Measurements from ENCODE around the gene PSG5.
"Not testable (repeated sequence)": the region's sequence is repeated elsewhere in the genome, so short reads cannot be mapped to it uniquely, and the experiment has no call there.

The PSG5 gene

DNA sequence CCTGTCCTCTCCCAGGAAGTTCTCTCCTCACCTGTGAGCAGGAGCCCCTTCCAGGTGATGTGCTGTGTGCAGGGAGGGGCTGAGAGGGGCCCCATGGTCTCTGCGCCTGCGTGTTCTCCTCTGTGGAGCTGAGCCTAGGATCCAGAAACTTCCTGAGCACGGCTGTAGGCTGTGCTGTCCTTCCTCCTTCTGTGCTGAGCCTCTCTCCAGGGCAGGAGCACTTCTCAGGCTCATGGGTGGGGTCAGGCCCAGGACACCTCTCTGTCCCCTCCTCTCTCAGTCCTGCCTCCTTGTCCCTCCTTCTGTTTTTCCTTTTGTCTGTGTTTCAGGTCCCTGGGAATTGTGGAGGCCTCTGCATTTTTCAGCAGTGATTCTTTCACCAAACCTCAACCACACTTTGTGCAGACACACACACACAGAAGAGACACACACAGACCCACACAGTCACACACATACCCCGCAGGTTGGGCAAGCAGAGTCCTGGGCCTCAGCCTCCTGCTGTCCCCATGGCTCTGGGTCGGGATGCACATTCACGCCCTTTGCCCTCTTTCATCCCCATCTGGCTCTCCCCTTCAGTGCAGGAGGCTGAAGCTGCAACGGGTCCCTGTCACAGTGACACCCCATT is at the start of gene PSG5:
Gene PSG5 (minus strand): TSS at position 226 of the 625 bp plus-strand sequence. CDS start 131 bp downstream, at position 95.
- DNase-seq: not testable (repeated sequence)

DNA sequence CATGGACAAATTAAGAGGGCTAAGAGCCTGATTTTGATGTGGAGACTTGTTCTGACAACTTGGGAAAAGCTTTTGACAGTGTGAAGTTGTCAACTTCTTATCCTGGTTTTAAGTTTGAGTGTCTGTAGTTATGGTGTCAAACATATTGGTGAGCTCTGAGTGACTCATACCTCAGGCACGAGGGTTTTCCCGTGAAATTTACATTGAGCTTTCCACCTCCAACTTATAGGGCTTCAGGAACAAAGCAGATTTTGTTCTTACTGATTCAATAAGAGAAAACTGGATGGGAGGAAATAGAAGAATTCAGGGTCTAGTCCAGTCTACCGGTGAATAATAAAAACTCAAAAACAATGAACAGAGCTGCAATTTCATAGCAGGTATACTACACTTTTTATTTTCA is 49.4 kb upstream of the PSG5 start:
- not testable (repeated sequence) for DNase-seq

DNA sequence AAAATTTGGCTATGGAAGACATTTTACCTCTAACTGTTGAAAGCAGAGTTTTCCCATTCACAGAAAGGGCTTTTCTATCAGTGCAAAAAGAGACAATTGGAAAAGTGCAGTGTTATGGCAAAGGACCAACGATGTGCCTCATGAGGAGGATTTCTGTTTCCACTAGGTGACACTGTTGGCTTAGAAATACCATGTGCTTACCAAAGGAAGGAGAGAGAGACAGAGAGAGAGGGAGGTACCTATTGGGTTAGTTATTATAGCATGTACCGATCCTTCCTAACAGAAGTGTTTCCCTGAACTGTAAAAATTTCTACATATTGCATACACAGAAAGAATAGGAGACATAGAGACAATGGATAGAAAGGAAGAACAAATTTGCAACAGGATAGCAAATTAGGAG is 43.0 kb upstream of the PSG5 start:
- DNase-seq: no peak

- not testable (repeated sequence) for DNase-seq
Measured at GRCh38 chr19:43228730-43229129, 42.4 kb upstream of the PSG5 start.

DNA sequence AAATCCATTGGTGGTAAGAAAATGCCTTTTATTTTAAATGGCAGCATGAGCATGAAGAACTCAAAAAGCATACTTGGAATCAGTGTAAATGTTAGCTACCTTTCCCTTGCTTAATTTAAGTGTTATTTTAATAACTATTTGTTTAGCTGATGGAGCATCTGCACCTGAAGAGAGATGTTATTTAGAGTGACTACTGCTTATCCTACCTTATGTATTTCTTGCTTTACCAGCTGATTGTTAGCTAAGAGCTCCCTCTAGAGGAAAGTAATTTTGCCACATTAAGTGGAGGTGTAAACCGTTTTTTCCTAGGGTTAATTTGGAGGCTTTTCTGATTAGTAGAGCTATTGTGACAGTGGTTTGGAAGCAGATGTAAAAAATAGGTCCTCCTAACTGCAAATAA is 40.6 kb upstream of the PSG5 start:
- DNase-seq: not testable (repeated sequence)

GRCh38 chr19:43224855-43225253 is 38.5 kb upstream of the PSG5 start:
- no peak for DNase-seq

- DNase-seq: not testable (repeated sequence)
Measured at GRCh38 chr19:43224201-43224854, 38.0 kb upstream of the PSG5 start.

DNA sequence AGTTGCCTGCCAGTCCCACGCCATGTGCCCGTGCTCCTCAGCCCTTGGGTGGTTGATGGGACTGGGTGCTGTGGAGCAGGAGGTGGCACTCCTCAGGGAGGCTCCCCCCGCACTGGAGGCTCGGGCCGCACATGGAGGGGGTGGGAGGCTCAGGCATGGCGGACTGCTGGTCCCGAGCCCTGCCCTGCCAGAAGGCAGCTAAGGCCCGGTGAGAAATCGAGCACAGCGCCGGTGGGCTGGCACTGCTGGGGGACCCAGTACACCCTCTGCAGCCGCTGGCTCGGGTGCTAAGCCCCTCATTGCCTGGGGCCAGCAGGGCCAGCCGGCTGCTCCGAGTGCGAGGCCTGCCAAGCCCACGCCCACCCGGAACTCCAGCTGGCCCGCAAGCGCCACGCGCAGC is 35.6 kb upstream of the PSG5 start:
- DNase-seq: not testable (repeated sequence)

GRCh38 chr19:43219136-43219535 is 32.8 kb upstream of the PSG5 start:
- DNase-seq: not testable (repeated sequence)

GRCh38 chr19:43215881-43216280 is 29.5 kb upstream of the PSG5 start:
- not testable (repeated sequence) for DNase-seq

GRCh38 chr19:43207991-43208390 is 21.7 kb upstream of the PSG5 start:
- no peak for DNase-seq

DNA sequence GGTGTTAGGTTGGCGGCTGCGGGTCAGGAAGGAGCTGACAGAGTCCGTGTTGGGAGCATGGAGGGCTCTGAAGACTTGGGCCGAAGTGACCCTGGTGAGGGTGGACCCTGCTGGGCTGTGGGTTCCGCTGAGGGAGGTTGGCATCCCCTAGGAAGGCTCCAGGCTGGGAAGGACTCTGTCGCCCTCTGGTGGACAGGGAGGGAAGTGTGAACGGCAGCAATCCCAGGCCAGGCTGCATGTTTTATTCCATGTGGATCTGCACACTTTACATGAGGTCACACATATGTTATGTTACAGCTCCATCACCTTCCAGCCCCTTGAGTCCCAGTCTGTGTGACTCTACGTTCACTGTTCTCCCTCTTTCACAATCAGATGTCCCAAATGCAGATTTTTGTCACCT is 20.8 kb upstream of the PSG5 start:
- DNase-seq: not testable (repeated sequence)

DNA sequence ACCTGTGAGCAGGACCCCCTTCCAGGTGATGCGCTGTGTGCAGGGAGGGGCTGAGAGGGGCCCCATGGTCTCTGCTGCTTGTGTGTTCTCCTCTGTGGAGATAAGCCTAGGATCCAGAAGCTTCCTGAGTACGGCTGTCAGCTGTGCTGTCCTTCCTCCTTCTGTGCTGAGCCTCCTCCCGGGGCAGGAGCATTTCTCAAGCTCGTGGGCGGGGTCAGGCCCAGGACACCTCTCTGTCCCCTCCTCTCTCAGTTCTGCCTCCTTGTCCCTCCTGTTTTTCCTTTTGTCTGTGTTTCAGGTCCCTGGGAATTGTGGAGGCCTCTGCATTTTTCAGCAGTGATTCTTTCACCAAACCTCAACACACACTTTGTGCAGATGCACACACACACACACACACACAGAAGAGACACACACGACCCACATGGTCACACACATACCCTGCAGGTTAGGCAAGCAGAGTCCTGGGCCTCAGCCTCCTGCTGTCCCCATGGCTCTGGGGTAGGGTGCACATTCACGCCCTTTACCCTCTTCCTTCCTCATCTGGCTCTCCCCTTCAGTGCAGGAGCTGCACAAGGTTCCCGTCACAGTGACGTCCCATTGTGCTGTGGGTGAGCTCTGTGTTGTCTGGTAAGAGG is 19.3 kb upstream of the PSG5 start, which contains the start of gene PSG4:
Gene PSG4 (minus strand): TSS at position 168 of the 635 bp plus-strand sequence. CDS start 102 bp downstream, at position 66.
- DNase-seq: not testable (repeated sequence)

DNA sequence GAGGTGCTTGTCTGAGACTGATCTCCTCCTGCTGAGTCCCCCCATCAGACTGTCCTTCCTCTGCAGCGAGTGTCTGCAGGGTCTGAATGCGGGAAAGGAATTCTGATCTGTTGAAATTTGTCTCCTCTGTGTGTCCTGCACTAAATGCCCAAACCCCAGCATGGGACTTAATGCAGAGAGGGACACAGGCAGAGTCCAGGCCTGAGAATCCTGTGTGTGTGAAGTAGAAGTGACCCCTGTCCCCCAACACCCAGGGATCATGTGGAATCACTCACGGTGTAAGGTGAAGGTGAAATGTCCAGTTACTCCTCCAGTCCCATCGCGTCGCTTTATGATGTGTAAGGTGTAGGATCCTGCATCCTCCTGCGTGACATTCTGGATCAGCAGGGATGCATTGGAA is 17.3 kb upstream of the PSG5 start:
- not testable (repeated sequence) for DNase-seq

DNA sequence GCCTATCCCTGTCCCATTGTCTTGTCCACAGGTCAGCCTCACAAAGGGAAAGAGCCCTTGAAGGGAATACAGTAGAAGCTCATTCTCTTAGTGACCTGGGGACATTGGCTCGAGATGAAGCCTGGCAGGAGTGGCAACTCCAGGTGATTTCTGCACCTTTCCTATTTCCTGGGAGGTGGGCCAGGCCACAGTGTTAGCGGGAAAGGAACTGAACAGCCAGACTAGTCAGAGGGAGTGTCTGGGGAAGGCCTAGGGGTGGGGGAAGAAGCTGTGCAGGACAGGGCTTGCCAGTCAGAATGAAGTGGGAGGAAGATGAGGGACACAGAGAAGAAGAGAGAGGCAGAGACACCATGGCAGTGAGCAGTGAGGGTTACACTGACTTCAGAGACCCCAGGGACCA is 15.6 kb upstream of the PSG5 start:
- not testable (repeated sequence) for DNase-seq

GRCh38 chr19:43201337-43201801 is 15.0 kb upstream of the PSG5 start:
- DNase-seq: not testable (repeated sequence)

GRCh38 chr19:43198686-43199419 is 12.5 kb upstream of the PSG5 start:
- not testable (repeated sequence) for DNase-seq

DNA sequence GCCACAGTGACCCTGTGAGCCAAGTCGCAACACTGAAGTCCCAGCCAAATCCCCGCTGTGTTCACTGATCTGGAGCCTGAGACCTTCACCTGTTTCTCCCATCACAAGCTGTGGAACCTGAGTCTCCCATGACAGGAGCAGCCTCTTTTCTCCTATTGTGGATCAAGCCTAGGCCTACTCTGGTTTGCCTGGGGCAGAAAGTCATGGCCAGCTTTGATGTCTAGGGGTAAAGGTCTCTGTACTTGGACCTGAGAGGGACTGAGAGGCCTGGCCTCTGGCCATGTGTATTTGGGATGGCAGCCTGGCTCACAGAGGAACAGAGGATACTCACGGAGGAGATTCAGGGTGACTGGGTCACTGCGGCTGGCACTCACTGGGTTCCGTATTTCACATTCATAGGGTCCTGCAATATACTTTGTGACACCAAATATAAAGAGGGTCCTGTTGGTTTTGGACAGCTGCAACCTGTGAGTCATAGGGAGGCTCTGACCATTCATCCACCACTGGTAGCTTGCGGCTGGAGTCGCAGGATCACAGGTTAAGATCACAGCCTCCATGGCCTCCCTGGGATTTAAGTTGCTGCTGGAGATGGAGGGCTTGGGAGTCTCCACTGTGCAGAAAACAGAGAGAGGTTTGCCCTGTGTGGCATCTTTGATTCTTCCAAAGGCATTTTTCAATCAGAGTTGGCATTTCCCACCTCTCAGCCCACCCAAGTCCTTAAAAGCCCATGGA is 11.5 kb upstream of the PSG5 start:
- DNase-seq: not testable (repeated sequence)

- not testable (repeated sequence) for DNase-seq
Measured at GRCh38 chr19:43194397-43194796, 8.1 kb upstream of the PSG5 start.

DNA sequence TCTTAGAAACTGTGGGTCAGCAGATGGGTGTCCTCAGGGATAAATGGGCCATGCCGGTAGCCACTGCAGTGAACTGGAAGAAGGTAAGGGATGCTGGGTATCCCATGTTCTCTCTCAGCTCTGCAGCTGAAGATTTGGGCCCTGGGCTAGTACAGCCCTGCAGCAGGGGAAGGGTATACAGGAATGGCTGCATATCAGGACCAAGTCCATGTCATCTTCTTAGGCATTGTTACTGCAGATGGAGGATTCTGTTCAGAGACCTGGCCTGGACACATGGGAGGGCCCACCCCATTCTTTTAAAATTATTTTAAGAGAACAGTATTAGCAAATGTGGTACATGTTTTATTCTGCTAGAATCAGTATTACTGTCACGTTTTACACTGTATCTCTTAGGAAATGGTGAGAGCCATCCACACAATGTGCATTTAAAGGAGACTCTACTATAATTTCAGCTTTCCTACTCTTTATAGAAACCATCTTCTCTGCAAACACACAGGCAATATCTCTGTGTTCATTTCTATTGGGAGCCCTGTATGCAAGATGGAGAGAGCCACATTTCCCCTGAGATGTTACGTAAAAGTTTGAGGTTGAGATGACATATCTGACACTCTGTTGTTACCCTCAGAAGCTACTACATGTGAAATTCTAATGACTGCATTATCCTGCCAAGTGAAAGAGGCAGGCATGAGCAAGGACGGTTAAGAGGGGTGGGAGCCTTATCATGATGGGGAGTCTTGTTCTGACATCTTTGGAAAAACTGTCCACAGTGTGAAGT is 6.2 kb upstream of the PSG5 start:
- not testable (repeated sequence) for DNase-seq

GRCh38 chr19:43188092-43188491 is 1.8 kb upstream of the PSG5 start:
- DNase-seq: not testable (repeated sequence)
